Type B pancreatic cell (in vitro differentiated cells): ENCODE measurements around the gene RNF222. TPM values are rescaled to one million over a fixed set of nuclear protein-coding genes. Genes with fewer than 3 reads are reported as not detected.
A peak's percentile ranks its signal among the peaks of the same experiment; 100 is the strongest.

Experiments used
- DNase-seq: peaks from one replicate; pipeline ENCODE4 v3.0.0; 2021; ENCODE audit warnings: mixed read lengths; ENCODE audit not compliant: unreplicated experiment; ENCODE audit errors: extremely low spot score
- H3K27ac Mint-ChIP-seq: 2 replicates; pipeline ENCODE4 v1.8.0; 2021; ENCODE audit warnings: mild to moderate bottlenecking, mixed read lengths
- H3K27me3 Mint-ChIP-seq: 2 replicates; pipeline ENCODE4 v1.8.0; 2021; ENCODE audit warnings: mixed read lengths
- H3K36me3 Mint-ChIP-seq: 2 replicates; pipeline ENCODE4 v1.8.0; 2021; ENCODE audit warnings: mixed read lengths
- H3K4me1 Mint-ChIP-seq: one replicate; pipeline ENCODE4 v1.8.0; 2021; ENCODE audit warnings: mixed read lengths; ENCODE audit not compliant: unreplicated experiment
- H3K4me3 Mint-ChIP-seq: 2 replicates; pipeline ENCODE4 v1.8.0; 2021; ENCODE audit warnings: mild to moderate bottlenecking, mixed read lengths
- H3K9me3 Mint-ChIP-seq: 2 replicates; pipeline ENCODE4 v1.8.0; 2021; ENCODE audit warnings: mixed read lengths
- CTCF ChIP-seq: fragments of 200-600 bp; sonication (generic); conservative IDR thresholded peaks from 2 replicates; pipeline ENCODE4 v1.5.0; 2021; ENCODE audit warnings: antibody characterized with exemption, mild to moderate bottlenecking
- total RNA-seq: library from RNA; stranded (reverse); gene quantifications from 2 replicates; pipeline ENCODE4 v1.2.1, GENCODE V29; 2021; ENCODE audit warnings: low replicate concordance

Gene RNF222
- total RNA-seq, 1 donor from 2014 or later: 0.24 TPM

DNA sequence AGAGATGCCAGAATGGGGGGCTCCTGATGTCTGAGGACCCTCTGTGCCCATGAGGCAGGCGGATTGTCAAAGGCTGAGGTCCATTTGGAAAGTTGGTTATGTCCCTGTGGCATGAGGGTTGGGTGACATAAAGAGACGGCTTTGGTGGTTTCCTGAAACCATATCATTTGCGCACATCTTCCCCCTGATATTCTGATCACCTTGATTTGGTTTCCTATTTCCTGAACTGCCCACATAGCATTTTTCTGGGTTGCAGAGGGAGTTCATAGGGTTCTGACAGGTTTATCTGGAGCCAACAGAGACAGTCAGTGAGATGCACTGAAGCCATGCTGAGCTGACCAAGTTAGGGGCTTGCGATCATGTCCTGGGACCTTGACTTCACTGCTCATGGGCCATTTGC, 15.7 kb upstream of the RNF222 start:
- peaks cover 32% of the 10 kb centered on the region for H3K27me3 Mint-ChIP-seq
- DNase-seq: no peak
- TF ChIP-seq CTCF: no peak

GRCh38 chr17:8412089-8412488, 14.5 kb upstream of the RNF222 start:
- DNase-seq: no peak
- no peak for TF ChIP-seq CTCF
- H3K27ac Mint-ChIP-seq: no peak overlapping the region
- H3K27me3 Mint-ChIP-seq: peaks cover 20% of the 10 kb centered on the region
- H3K4me1 Mint-ChIP-seq: peaks cover 5% of the 10 kb centered on the region
- no peak overlapping the region for H3K4me3 Mint-ChIP-seq
- no peaks in the 10 kb centered on the region for H3K36me3 Mint-ChIP-seq
- H3K9me3 Mint-ChIP-seq: no peaks in the 10 kb centered on the region

More for the DNA sequence above, 15.7 kb upstream of the RNF222 start:
- Mint-ChIP-seq H3K4me1 (peaks cover 5% of the 10 kb centered on the region), H3K36me3 (no peaks in the 10 kb centered on the region), H3K27ac (no peak overlapping the region), H3K4me3 (no peak overlapping the region), H3K9me3 (no peaks in the 10 kb centered on the region)

GRCh38 chr17:8410883-8411238, 13.2 kb upstream of the RNF222 start:
- H3K9me3 Mint-ChIP-seq: no peaks in the 10 kb centered on the region
- DNase-seq: no peak

GRCh38 chr17:8409966-8410882, 12.6 kb upstream of the RNF222 start:
- peaks cover 6% of the 10 kb centered on the region for H3K27me3 Mint-ChIP-seq
- TF ChIP-seq CTCF: peak; percentile 90
- no peak overlapping the region for H3K4me3 Mint-ChIP-seq
- H3K4me1 Mint-ChIP-seq: peaks cover 5% of the 10 kb centered on the region
- DNase-seq: peak; percentile 88
- H3K27ac Mint-ChIP-seq: no peak overlapping the region
- H3K36me3 Mint-ChIP-seq: no peaks in the 10 kb centered on the region
- H3K9me3 Mint-ChIP-seq: no peaks in the 10 kb centered on the region

More at GRCh38 chr17:8410883-8411238, 13.2 kb upstream of the RNF222 start:
- no peaks in the 10 kb centered on the region for H3K36me3 Mint-ChIP-seq
- no peak for TF ChIP-seq CTCF
- peaks cover 5% of the 10 kb centered on the region for H3K4me1 Mint-ChIP-seq
- H3K4me3 Mint-ChIP-seq: no peak overlapping the region
- H3K27me3 Mint-ChIP-seq: peaks cover 8% of the 10 kb centered on the region
- H3K27ac Mint-ChIP-seq: no peak overlapping the region

GRCh38 chr17:8408371-8408770, 10.7 kb upstream of the RNF222 start:
- H3K4me3 Mint-ChIP-seq: no peak overlapping the region
- H3K36me3 Mint-ChIP-seq: no peaks in the 10 kb centered on the region
- DNase-seq: no peak
- peaks cover 4% of the 10 kb centered on the region for H3K27me3 Mint-ChIP-seq
- no peaks in the 10 kb centered on the region for H3K9me3 Mint-ChIP-seq
- no peak overlapping the region for H3K27ac Mint-ChIP-seq
- no peak for TF ChIP-seq CTCF
- peaks cover 5% of the 10 kb centered on the region for H3K4me1 Mint-ChIP-seq
